HCT116 (cell line): ENCODE measurements around the gene CDH23.

Experiments
- CTCF ChIP-seq, 3 experiments: fragments of 200-600 bp in 1 of 3; sonication (generic) in 1 of 3; IDR thresholded peaks in 2 of 3; conservative IDR thresholded peaks in 1 of 3; 2 replicates each; pipeline ENCODE4 v1.5.1; 2012 to 2017; ENCODE audit warnings: low read depth in 2 of 3, low read length in 2 of 3, antibody characterized with exemption in 1 of 3, borderline replicate concordance in 1 of 3, control low read depth in 1 of 3, mild to moderate bottlenecking in 1 of 3, mixed read lengths in 1 of 3, mixed run types in 1 of 3, moderate library complexity in 1 of 3; ENCODE audit not compliant: insufficient read depth in 1 of 3
- RAD21 ChIP-seq: IDR thresholded peaks from 2 replicates; pipeline ENCODE4 v1.6.1; 2012; ENCODE audit warnings: low read depth, mild to moderate bottlenecking

- TF ChIP-seq RAD21 (no peak), CTCF (IDR thresholded peaks at IDR 0.05 in 2 of 3, conservative IDR thresholded peaks at IDR 0.05 in 1 of 3; ENCODE audit: borderline replicate concordance in 1 of 3, insufficient read depth in 1 of 3, low read depth in 2 of 3, low read length in 2 of 3) (no peak)
These were observed 256.3 kb downstream of the CDH23 start for GRCh38 chr10:71653044-71653443.
